Cerebellar cortex (tissue), 1 donor: Measurements from ENCODE around the gene IQCK.

ENCODE experiments used
- DNase-seq: peaks from one replicate; pipeline ENCODE4 v3.0.0-alpha.2; 2015; ENCODE audit warnings: low spot score

The IQCK gene

GRCh38 chr16:19884611-19885450 is 166.8 kb downstream of the IQCK start, which contains the start of gene GPRC5B:
Gene GPRC5B (minus strand): TSS chr16:19884848. CDS start chr16:19872845, 12,003 bp downstream.
- DNase-seq, result no peak

- DNase-seq, result no peak
Measured at GRCh38 chr16:19885451-19886072, 167.5 kb downstream of the IQCK start.

GRCh38 chr16:19886073-19886941 is 168.2 kb downstream of the IQCK start:
- DNase-seq, result peak; percentile 84

- no peak for DNase-seq
Measured at GRCh38 chr16:19888834-19889233, 170.8 kb downstream of the IQCK start.

GRCh38 chr16:19890901-19891300 is 172.8 kb downstream of the IQCK start:
- DNase-seq, result no peak

GRCh38 chr16:19892902-19893301 is 174.8 kb downstream of the IQCK start:
- DNase-seq, result no peak

GRCh38 chr16:19894586-19894985 is 176.5 kb downstream of the IQCK start:
- no peak for DNase-seq

GRCh38 chr16:19896951-19897350 is 178.9 kb downstream of the IQCK start:
- no peak for DNase-seq

GRCh38 chr16:19898166-19898565 is 180.1 kb downstream of the IQCK start:
- DNase-seq, result no peak

GRCh38 chr16:19898924-19899604 is 181.0 kb downstream of the IQCK start:
- DNase-seq, result peak; percentile 60

- DNase-seq, result no peak
Measured at GRCh38 chr16:19899605-19899955, 181.5 kb downstream of the IQCK start.

GRCh38 chr16:19901164-19901563 is 183.1 kb downstream of the IQCK start:
- DNase-seq, result no peak

- peak; percentile 70 for DNase-seq
Measured at GRCh38 chr16:19907161-19907992, 189.3 kb downstream of the IQCK start.
